Prostate gland (tissue), 2 donors: ENCODE data around the gene RARB. TPM values are rescaled to one million over a fixed set of nuclear protein-coding genes. Genes with fewer than 3 reads are reported as not detected.

Experiments
- DNase-seq: peaks from one replicate; pipeline ENCODE4 v3.0.0-alpha.2; 2019; ENCODE audit warnings: low spot score
- H3K27ac ChIP-seq, 2 donors: fragments of 200-600 bp; sonication (generic); 2 replicates each; pipeline ENCODE4 v1.5.1; 2017 to 2019
- H3K27me3 ChIP-seq: fragments of 200-600 bp; sonication (generic); replicated peaks from 2 replicates; pipeline ENCODE4 v1.5.1; 2019; ENCODE audit not compliant: insufficient read depth
- H3K36me3 ChIP-seq, 2 donors: fragments of 200-600 bp; sonication (generic); 1 replicate in 1 of 2; 2 replicates in 1 of 2; pipeline versions ENCODE4 v1.5.1 to v1.8.1; 2017 to 2019
- H3K4me1 ChIP-seq: fragments of 200-600 bp; sonication (generic); replicated peaks from 2 replicates; pipeline ENCODE4 v1.5.1; 2019
- H3K4me3 ChIP-seq, 2 donors: fragments of 200-600 bp; sonication (generic); 2 replicates each; pipeline ENCODE4 v1.5.1; 2017 to 2019
- H3K9me3 ChIP-seq: fragments of 200-600 bp; sonication (generic); 2 replicates; pipeline ENCODE4 v1.5.1; 2017
- CTCF ChIP-seq, 4 experiments: fragments of 200-600 bp in 2 of 4; fragments of 450-650 bp in 2 of 4; sonication (generic) in 2 of 4; IDR thresholded peaks; 1 replicate in 3 of 4; 2 replicates in 1 of 4; pipeline ENCODE4 v1.5.1; 2016 to 2019; ENCODE audit warnings: antibody characterized with exemption in 4 of 4, mild to moderate bottlenecking in 2 of 4, moderate library complexity in 2 of 4
- POLR2A ChIP-seq: fragments of 450-650 bp; IDR thresholded peaks from one replicate; pipeline ENCODE4 v1.6.1; 2016; ENCODE audit warnings: antibody characterized with exemption, mild to moderate bottlenecking
- POLR2AphosphoS5 ChIP-seq: sonication (generic); formaldehyde crosslinking; IDR thresholded peaks from one replicate; pipeline ENCODE4 v1.6.1; 2017; ENCODE audit warnings: antibody characterized with exemption
- WGBS: methylation state at CpG from one replicate; pipeline ENCODE4 v1.1.5; 2018; 5-methylcytosine and 5-hydroxymethylcytosine counted together
- intact Hi-C: fragments of 100-400 bp; cut with DNase I; formaldehyde crosslinking; loops from one replicate; pipeline ENCODE4 v1.14.2; 2022
- total RNA-seq, 2 donors: library from RNA; depleted of rRNA; stranded (reverse); fragments of >200 nt; gene quantifications; one replicate each; pipeline ENCODE4 v1.1.0, GENCODE V29; 2016

RARB gene
- total RNA-seq, 2 donors from 2014 or later = 4.4 to 17.2 TPM

DNA sequence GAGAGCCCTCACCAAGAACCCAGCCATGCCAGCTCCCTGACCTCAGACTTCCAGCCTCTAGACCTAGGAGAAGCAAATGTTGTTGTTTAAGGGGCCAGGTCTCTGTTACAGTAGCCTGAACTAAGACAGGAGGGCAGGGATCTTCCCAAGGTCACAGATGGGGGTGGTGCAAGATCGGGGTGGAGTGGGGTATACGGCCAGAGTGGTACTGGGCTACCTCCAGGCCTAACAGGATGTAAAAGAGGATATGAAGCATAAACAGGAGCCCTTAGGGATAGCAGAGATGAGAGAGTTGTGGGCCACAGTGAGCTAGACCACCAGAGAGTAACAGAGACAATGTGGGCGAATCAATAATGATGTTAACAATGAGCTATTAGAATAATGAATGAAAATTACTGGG is 153.8 kb downstream of the RARB start:
- no peak for TF ChIP-seq CTCF (IDR thresholded peaks at IDR 0.05)
- no peak for TF ChIP-seq POLR2AphosphoS5
- no peak for TF ChIP-seq POLR2A
- intact Hi-C loops = no loop called here
- DNase-seq = no peak
- Histone ChIP-seq H3K9me3 (no peaks in the 10 kb centered on the region), H3K27ac (no peak overlapping the region), H3K4me1 (no peaks in the 10 kb centered on the region), H3K4me3 (no peak overlapping the region), H3K27me3 (no peaks in the 10 kb centered on the region), H3K36me3 (no peaks in the 10 kb centered on the region)
- WGBS = 95% methylated on average over 3 of the region's 3 CpGs

DNA sequence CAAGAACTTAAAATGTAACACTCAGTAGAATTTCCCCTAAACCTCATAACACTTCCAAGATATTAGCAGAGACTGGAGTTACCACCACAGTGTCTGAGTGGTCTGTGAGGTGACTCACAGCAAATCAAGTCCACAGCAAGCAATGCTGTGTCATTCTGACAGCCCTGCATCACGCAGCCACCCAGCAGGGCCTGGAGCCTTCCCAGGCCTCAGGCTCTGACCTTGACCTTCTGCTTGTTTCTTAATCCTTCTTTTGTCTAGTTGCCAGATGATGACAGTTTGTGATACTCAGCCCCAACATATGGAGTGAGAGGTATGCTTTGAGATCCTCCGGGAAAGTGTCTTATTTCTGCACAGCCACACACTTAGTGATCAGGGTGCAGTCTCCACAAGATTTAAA is 154.2 kb downstream of the RARB start:
- Histone ChIP-seq H3K4me3 (no peak overlapping the region), H3K9me3 (no peaks in the 10 kb centered on the region), H3K27me3 (no peaks in the 10 kb centered on the region), H3K4me1 (no peaks in the 10 kb centered on the region), H3K27ac (no peak overlapping the region), H3K36me3 (no peaks in the 10 kb centered on the region)
- intact Hi-C loops = no loop called here
- DNase-seq = no peak
- TF ChIP-seq POLR2A = no peak
- WGBS = 92% methylated on average over 2 of the region's 2 CpGs

DNA sequence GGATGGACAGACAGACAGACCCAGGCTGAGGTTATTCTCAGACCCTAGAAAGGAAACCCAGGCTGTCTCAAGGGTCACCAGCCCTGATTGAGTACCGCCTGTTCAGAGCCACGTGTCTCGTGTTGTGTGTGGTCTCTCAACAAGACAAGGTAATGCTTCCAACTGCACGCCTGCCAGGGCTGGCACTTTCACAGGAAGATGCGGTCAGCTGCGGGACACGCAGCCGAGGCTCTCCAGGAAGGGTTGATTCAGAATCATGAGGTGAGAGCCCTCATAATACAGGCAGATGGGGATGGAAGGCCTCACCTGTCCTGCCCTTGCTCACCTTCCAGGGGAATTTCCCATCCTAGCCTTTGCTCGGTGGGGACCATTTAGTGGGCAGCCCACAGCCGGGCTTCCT is 155.3 kb downstream of the RARB start:
- no peak overlapping the region for H3K27ac ChIP-seq
- H3K36me3 ChIP-seq = no peaks in the 10 kb centered on the region
- WGBS = 93% methylated on average over 10 of the region's 10 CpGs
- H3K27me3 ChIP-seq = no peaks in the 10 kb centered on the region
- no peaks in the 10 kb centered on the region for H3K4me1 ChIP-seq
- no peak for DNase-seq
- no peaks in the 10 kb centered on the region for H3K9me3 ChIP-seq
- intact Hi-C loops = no loop called here
- H3K4me3 ChIP-seq = no peak overlapping the region
- TF ChIP-seq POLR2AphosphoS5 (no peak), CTCF (IDR thresholded peaks at IDR 0.05) (no peak), POLR2A (no peak)

DNA sequence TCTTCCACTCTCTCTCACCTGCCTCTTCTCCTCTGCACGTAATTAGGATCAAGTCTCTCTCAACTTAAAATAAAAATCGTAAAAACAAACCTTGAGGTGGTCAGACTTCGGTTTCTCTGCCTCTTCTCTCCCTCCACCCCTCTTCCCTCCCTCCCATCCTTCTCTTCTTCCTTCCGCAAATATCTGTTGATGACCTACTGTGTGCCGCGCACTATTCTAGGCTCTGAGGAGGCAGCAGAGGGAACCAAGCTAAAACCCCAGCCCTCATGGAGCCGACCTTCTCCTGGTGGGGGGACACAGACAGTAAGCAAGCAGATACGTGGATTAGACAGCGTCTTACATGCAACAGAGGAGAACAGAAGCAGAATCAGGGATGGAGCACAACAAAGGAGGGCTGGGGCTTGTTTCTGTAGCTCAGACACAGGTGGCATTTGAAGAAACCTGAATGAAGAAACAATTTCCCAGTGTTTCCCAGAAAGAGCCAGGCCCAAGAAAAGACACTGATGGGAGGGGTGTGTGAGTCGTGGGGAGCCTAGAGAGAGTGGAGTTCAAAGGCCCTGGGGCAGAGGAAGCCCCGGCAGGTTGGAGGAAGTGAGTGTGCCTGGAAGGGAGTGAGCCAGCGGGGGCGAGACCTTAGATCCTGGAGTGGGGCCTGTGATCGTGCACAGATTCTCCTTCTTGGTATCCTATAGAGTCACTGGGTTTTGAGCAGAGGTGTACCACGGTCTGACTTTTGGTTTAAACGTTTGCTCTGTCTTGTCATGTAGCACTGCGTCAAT is 156.1 kb downstream of the RARB start:
- Histone ChIP-seq H3K27me3 (no peaks in the 10 kb centered on the region), H3K36me3 (no peaks in the 10 kb centered on the region), H3K4me1 (no peaks in the 10 kb centered on the region), H3K4me3 (no peak overlapping the region), H3K27ac (no peak overlapping the region), H3K9me3 (no peaks in the 10 kb centered on the region)
- WGBS = 81% methylated on average over 17 of the region's 17 CpGs
- intact Hi-C loops = no loop called here
- no peak for DNase-seq
- TF ChIP-seq POLR2A (no peak), POLR2AphosphoS5 (no peak), CTCF (IDR thresholded peaks at IDR 0.05) (no peak)

DNA sequence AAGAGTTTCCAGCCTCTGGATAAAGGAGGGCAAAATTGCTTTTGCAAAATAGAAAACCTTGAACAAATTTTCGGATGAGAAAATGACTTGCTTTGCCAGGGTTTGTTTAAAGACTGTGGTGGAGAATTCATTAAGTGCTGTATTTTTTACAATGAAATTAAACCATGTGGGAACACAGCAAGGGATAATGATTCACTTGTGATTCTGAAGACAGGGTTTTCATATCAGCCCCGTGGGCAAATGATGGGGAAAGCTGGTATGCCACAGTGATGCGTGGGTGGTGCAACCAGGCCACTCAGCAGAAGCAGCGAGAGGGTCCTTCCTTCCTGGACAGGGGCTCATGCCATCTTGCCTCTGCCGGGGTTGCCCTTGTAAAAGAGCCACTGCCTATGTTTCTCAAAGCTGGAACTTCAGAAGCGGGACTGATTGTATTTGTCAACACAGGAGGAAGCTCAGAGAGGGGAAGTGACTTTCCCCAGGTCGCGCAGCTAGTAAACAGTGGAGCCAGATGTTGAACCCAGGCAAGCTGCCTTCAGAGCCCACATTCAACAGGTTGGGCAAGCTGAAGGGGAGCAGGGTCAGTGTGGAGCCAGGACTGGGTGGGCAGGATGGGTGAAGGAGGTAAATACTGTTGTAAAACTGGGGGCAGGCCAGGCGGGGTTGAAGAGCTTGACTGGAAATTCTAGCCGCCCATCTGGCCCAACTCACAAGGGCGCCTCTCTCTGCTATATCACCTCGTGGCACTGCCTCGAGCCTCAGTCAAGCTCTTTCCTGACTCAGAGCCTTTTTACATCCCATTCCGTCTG is 157.5 kb downstream of the RARB start:
- WGBS = 87% methylated on average over 14 of the region's 14 CpGs
- Histone ChIP-seq H3K4me3 (no peak overlapping the region), H3K9me3 (no peaks in the 10 kb centered on the region), H3K36me3 (no peaks in the 10 kb centered on the region), H3K4me1 (no peaks in the 10 kb centered on the region), H3K27me3 (no peaks in the 10 kb centered on the region), H3K27ac (no peak overlapping the region)
- DNase-seq = no peak
- intact Hi-C loops = no loop called here
- TF ChIP-seq POLR2A (no peak), CTCF (IDR thresholded peaks at IDR 0.05) (no peak), POLR2AphosphoS5 (no peak)
